ENCODE measurements around the gene ZC3H18.

- TF ChIP-seq, protein P1, sequence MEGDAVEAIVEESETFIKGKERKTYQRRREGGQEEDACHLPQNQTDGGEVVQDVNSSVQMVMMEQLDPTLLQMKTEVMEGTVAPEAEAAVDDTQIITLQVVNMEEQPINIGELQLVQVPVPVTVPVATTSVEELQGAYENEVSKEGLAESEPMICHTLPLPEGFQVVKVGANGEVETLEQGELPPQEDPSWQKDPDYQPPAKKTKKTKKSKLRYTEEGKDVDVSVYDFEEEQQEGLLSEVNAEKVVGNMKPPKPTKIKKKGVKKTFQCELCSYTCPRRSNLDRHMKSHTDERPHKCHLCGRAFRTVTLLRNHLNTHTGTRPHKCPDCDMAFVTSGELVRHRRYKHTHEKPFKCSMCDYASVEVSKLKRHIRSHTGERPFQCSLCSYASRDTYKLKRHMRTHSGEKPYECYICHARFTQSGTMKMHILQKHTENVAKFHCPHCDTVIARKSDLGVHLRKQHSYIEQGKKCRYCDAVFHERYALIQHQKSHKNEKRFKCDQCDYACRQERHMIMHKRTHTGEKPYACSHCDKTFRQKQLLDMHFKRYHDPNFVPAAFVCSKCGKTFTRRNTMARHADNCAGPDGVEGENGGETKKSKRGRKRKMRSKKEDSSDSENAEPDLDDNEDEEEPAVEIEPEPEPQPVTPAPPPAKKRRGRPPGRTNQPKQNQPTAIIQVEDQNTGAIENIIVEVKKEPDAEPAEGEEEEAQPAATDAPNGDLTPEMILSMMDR (IDR thresholded peaks at IDR 0.05; ENCODE audit: poor library complexity): no peak
- TF ChIP-seq EZH2 (IDR thresholded peaks at IDR 0.05; ENCODE audit: borderline replicate concordance): no peak
Measured at GRCh38 chr16:88566158-88566557, 4.0 kb upstream of the ZC3H18 start.
